Stimulated activated CD8-positive, alpha-beta memory T cell treated with anti-CD3 and anti-CD28 coated beads, Interleukin-4, amount 100 ng/mL, for 1 hour (primary cell): Measurements from ENCODE around the gene MTA2.
"Not testable (repeated sequence)": the region's sequence is repeated elsewhere in the genome, so short reads cannot be mapped to it uniquely, and the experiment has no call there.

Experiments
- DNase-seq, 2 donors: peaks; one replicate each; pipeline ENCODE4 v3.0.0-alpha.2; 2020; ENCODE audit warnings: low read depth in 2 of 2, low spot score in 1 of 2

The MTA2 gene

DNA sequence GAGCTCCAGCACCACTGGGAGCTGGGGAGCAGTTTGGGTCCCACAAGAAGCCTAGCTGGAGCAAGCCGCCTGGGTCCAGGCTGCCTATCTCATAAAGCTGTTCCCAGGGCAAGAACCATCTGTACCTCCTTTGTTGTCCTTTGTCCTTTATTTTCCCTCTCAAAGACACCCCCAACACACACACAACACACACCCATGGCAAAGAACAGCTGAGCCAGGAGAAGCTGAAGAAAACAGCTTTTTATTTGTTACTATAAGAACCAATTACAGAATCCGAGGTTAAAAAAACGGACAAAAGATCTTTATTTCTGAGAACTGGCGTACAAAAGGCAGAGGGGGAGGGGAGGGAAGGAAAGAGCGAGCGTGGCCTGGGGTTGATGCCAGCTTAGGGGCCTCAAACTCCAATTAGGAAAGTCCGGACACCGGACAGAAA, 8.7 kb downstream of the MTA2 start:
- no peak for DNase-seq

DNA sequence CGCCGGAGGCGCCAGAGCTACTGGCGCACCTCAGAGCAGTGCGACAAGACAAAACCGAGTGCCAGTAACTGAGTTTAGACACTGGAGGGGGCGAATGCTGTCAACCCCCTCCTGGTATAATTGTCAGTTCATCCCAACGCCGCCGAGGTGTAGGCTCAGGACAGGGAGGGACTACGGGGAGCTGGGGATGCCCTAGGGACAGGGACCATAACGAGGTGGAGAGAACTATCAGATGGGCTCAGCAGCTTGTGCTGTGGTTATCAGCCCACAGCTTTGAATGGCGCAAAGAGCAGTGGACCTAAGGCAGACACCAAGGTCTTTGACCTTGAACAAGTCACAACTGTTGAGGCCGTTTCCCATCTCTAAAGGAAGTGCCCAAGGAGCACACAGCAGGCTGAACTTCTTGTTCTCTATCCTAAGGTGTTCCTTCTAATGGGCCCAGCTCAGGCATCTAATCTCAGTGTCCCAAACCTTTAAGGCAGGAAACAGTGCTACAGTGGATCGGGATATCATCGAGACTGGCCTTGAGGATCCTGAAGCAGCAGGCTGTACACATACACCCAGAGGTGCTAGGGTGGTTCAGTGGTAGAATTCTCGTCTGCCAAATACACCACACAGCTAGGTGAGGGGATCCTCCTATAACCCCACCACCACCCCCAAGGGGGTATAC, 9.4 kb downstream of the MTA2 start:
- no peak for DNase-seq

DNA sequence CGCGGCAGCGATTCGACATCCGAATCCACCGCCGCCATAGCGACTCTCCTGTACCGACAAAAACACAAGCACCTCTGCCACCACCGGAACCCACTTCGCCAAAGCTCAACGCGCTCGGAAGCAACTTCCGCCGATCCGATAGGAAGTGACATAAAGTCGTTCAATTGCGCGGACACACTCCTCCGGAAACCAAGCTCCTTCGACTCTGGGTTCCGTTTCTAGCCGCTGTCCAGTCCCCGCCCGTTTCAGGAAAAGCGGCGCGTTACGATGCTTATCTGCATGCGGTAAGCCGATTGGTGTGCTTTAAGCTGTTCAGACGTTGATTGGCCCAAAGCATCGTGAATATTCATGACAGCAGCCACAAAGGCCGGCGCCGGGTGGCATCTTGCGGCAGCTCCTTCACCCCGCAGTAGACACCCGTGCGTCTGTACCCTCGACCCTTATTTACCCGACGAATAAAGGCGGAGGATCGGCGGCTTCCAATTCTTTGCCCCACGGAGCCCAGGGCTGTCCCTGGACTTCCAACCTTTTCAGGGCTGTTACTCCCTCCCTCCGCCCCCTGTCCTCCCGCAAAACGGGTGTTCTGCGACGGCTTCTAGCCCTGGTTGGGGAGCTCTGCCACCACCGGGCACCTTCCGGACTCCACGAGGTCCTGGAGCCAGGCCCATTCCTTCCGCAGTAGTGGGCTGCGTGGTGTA, 10.1 kb downstream of the MTA2 start, which contains the start of gene TUT1:
TSS of gene TUT1 (minus strand) at position 76 of the 698 bp plus-strand sequence. CDS start at position 38, 38 bp downstream.
- peak; percentile 85 to 92 for DNase-seq

DNA sequence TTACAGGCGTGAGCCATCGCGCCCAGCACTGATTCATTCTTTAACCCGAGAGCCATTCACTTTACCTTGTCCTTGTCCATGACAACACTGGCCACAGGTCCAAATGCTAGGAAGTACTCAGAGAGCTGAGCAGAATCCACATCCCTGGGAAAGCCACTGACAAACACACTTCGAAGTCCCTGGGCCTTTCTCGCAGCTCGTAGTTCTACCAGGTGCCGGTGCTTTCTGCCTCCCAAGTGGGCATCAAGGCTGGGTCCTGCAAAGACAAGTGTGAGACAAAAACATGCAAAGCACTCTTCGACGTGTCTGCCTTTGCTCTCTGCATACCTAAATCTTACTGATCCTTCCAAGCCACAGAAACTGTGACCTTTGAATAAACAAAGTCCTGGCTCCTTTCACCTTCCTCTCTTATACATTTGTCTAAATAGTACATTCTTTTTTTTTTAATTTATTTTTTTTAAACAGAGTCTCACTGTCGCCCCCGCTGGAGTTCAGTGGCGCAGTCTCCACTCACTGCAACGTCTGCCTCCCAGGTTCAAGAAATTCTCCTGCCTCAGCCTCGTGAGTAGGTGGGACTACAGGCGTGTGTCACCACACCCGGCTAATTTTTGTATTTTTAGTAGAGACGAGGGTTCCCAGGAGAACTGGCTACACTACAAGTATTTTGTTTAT, 12.6 kb downstream of the MTA2 start:
- no peak for DNase-seq

DNA sequence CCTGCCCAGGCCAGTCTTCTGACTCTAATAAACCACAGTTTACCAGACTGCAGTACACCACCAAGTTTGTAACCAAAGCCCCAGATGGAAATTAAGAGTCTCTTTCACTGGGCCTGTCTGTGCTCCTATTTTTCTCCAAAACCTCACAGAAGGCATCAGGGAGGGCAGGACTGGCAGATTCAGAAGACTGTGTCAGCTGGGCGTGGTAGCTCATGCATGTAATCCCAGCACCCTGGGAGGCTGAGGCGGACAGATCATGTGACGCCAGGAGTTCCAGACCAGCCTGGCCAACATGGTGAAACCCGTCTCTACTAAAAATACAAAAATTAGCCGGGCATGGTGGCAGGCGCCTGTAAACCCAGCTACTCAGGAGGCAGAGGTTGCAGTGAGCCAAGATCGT, 16.3 kb downstream of the MTA2 start:
- DNase-seq = not testable (repeated sequence)

DNA sequence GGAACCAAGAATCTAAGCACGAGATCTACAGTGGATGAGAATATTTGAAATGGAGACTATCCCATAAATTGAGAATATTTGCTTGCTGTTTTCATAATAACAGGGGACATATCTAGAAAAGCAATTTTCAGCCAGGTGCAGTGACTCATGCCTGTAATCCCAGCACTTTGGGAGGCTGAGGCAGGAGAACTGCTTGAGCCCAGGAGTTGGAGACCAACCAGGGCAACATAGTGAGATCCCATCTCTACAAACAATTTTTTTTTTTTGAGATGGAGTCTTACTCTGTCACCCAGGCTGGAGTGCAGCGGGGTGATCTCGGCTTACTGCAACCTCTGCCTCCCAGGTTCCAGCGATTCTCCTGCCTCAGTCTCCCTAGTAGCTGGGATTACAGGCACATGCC, 19.9 kb downstream of the MTA2 start:
- DNase-seq = not testable (repeated sequence)

DNA sequence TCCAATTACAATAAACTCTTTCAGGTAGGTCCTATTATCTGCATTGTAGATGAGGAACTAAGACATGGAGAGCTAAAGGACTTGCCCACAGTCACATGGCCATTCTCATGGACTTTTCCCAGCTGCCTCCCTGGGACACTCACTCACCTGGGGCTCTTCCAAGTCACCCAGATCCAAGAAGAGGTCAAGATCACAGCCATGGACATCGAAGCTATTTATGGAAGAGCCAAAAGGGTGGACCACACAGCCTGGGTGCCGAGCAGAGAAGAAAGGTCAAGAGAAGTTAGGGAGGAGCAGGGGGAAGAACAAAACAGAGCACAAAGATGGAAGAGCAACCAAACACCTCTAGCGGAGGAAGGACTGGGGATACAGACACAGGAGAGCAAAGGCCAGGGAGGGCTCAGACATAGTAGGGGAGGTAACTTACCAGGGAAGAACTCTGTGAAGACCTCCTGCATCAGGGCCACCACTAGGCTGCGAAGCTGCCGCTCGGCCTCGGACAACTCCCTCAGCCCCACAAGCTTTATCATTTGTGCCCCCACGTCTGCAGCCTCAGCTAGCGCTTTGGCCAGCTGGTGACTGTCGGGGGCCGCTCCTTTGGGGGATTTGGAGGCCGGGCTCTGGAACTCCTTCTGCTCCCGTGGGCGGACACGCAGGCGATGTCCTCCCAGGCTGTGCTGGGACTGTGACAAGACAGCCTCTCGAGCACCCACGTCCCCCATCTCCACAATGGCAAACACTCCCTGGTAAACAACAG, 20.5 kb downstream of the MTA2 start:
- no peak for DNase-seq

DNA sequence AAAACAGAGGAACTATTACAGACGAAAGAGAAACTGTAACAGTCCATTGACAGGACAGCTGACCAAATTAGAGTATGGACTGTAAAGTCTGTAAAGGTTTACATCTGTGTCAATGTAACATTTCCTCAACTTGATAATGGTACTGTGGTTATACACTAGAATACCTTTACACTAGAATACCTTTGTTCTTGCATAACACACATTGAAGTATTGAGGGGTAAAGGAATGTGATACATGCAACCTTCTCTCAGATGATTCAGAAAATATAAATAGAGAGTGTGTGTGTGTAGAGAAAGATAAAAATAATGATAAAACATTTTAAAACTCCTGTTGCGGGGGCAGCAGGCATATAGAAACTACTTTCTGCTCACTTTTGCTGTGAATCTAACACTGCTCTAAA, 22.4 kb downstream of the MTA2 start:
- DNase-seq = no peak

DNA sequence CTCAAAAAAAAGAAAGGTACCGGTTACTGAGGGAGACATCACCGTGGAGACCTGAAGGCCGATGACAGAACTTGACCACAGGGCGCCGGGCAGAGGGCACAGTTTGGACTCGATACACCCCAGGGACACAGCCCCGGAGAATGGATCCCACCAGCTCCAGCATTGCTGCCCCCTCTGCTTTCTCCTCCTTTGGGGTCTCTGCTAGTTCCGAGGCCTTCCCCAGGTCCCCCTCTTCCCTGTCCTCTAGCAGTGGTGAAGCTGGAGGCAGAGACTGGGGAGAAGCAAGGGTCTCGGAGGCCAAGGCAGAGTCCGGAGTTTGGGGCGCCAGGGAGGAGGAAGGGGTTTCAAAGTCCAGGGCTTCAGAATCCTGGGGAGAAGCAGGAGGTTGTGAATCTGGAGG, 23.1 kb downstream of the MTA2 start:
- DNase-seq = no peak

DNA sequence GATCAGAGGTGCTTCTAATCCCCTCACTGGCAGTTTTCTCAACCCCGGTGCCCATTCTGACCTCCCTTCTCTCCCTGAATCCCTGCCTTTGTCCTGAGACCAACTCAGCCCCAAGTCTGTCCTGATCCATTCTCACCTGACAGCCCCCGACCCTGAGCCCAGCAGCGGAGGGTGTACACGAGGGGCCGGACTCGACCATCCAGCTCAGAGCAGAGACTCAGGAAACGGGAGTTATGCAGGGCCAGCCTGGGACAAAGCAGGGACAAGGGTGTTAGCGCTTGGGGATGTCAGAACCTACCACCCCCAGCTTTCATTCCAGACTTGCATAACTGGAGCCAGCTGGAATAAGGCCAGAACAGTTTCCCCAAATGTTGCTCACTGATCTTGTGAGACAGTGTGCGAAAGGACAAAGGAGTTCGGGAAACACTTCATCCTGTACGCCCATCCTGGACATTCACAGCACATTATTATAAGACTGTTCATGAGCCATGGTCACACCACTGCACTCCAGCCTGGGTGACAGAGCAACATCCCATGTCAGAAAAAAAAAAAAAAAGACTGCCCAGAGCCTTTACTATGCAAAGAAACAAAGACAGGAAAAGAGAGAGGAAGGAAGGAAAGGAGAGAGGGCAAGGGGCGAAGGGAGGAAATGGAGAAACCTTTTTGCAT, 24.5 kb downstream of the MTA2 start:
- no peak for DNase-seq

DNA sequence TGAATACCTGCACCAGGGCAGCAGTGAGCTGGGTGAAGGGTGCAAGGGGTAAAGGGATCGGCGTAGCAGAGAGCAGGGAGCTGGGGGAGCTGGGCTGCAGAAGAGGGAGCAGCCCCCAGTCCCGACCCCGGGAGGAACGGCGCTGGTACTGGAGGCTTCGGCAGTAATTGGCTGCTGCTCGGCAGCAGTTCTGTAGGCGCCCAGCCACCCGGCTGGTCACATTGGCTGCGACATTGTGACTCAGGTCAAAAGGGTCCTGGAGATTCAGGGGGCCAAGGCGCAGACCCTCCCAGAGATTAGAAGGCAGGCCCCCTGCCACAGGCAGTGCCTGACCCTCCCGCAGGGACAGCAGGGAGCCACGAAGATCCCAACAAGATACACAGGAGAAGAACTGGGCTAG, 25.8 kb downstream of the MTA2 start:
- DNase-seq = no peak

DNA sequence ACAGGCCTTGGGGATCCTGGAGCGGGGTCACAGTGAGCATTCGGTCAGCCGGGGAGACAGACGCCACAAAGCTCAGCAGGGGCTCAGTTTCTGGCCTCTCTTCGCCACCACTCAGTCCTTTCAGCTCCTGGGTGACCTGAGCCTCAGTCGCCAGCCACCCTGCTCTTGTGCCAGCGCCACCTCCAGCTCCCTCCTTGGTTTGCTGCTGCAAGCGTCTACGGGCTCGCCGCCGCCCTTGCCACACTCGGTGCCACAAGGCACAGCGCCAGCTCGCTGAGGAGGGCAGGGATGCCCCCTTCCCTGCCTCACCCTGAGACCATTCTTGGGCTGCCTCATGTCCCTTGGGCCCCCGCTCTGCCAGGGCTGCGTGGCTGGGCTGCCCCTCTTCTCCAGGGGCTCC, 26.5 kb downstream of the MTA2 start:
- DNase-seq = no peak

DNA sequence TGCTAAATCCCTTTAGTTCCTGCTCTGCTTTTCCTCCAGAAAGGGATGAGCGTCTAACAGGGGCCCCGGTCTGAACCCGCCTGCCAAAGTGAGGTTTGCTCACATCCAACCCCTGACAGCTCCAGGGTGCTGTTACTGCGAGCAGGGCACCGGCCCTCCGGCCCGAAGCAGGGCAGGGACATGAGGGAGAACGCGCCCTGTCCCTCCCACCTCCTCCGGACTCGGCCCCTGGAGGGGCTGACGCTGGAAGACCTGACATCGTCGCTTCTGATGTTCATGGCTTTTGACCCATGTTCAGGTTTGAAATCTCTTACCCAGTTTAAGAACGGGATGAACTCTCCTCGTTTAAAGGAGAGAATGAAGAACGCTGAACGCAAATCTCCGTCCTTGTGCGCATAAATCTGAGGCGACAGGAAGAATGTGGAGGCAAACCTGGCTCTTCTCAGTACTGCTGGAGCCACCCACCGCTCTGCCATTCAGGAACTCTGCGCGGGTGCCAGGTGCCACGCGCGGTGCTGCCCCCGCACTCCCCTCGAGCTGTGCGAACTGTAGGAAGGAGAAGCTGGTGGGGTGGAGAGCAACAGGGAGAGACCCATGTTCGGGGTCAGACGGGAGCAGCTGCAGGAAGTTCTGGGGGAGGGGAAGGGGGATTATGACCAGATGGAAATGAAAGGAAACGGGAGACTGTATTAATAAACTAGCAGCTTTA, 27.1 kb downstream of the MTA2 start:
- DNase-seq = no peak

DNA sequence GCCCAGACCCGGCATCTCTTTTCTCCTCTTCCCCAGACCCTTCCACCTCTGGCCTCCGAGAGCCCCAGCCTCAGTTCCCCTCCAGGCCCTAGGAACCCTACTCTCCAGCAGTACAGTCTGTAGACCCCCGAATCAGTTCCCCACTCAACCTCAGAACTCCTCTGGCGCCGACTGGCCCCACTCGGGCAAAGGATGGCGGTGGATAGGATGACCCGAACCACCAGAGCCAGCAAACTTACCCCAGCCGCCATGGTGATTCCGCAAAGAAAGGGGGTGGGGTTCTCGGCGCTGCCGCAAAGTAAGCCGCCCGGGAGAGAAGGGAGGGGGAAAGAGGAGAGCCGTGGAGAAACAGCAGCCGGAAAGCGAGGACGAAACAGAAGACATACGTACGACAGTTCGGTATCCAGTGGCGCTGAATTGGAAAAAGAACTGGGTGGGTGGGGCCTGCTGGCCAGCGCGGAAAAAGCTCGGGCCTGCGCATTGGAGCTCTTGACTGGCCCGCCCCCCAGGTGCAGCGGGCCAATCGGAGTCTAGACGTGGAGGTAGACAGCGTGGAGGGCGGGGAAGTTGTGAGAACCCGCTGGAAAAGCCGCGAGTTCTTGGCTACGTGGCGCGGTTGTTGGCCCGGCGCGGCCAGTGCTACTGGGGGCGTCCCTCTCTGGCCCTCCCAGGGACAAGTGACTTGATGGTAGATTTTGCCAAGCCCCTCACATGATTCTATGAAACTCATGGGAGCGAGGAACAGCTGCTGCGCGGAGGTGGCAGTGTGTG, 27.9 kb downstream of the MTA2 start, which contains the start of gene EEF1G:
TSS of gene EEF1G (minus strand) at position 300 of the 771 bp plus-strand sequence. CDS start at position 251, 49 bp downstream.
- DNase-seq = peak; percentile 89 to 96

DNA sequence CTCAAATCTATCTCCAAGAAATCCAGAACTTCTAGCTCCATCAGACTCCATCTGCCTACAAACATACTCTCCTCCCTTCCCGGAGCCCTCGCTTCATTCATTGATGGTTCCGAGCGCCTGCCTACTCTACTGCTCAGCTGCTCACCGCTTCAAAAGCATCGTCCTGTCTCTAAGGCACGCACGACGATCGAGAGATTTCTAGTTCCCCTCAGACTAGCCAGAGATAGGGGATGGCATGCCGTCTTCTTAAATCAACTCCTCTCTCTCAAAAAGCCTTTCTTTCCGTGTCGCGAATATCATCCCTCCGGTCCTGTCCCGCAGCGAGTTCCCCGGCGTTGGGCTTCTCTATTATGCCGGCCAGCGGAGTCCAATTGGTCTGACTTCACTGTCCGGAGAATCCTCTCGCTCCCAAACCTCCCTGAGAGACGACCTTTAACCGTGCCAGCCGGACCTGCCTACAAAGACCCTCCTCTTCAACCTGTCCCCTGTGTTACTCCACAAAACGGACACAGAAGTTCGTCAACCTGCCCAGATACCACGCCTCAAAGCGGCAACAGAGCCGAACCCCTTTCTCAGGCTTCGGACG, 28.6 kb downstream of the MTA2 start:
- no peak for DNase-seq

DNA sequence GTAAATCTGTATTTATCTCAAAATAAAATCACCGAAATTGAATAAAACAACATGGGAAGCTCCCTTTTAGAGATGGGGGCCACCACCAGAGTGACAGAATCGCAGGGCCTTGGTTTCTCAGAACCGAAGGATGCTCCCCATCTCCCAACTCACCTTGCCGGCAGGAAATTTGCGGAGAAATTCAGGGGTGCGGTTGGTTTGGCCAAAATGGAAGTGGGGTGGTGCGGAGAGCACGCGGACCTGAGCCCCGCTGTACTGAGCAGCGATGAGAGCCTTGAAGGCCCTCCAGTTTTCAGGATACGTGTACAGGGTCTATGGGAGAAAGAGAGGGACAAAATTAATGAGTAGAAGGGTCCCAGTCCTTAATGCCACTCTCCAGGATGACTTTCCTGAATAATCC, 29.2 kb downstream of the MTA2 start:
- DNase-seq = no peak

DNA sequence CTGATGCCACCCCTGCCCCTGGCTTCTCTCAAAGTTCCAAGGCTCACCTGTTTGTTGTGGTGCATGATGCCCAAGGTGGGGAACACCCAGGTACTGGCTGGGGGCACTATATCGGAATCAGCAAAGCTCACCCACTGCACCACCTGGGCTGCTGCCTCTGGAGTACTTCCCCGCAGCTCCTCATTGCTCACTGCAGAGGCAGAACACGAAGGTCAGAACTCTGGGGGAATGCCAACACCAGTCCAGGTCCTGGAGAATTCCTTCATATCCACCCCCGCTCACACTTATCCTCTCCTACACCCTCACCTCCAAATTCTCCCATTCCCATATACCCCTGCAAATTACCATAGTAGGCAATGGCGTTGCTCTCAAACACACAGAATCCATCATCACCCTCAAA, 30.2 kb downstream of the MTA2 start:
- DNase-seq = not testable (repeated sequence)

DNA sequence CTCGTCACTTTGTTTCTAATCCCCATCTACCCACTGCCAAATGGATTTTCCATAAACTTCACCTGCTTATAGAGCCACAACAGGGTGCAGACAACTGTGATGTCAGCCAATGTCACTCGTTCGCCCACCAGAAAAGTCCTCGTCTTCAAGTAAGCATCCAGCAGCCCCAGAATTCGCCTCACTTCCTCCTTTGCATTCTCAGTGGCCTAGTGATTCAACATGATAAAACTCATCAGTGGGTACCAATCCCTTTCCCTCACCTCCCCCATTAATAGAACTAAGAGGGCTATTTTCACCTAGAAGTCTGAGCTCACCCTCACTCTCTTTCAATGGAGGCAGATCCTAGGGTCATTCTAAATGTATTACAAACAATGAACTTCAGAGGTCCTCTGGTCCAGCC, 30.8 kb downstream of the MTA2 start:
- DNase-seq = not testable (repeated sequence)

DNA sequence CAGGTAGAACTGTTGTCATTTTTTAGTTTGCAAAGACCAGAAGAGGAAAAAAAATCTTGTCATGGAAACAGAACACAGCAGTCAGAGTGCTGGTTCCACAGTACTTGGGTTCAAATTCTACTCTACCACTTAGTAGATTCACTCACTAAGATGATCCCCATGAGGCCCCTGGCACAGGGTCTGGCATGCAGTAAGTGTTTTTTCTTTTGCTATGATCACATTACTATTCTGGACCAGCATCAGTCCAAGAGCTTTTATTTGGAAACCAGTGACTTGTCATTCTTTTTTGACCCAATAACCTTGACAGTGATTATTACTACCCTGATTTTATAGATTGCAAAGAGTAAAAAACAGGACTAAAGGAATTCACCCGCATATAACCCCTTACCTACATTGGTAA, 32.1 kb downstream of the MTA2 start:
- DNase-seq = no peak
